T-helper 2 cell treated with Interferon-gamma antibody and Interleukin-4, amounts not matched to agents 5 μg/mL and 100 μg/mL, for 36 hours (primary cell): Measurements from ENCODE around the gene CRIP2.

Source experiments
- DNase-seq: peaks from one replicate; pipeline ENCODE4 v3.0.0; 2021; ENCODE audit warnings: low spot score
- H3K27ac Mint-ChIP-seq: one replicate; pipeline ENCODE4 v1.8.0; 2021; ENCODE audit warnings: mild to moderate bottlenecking, mixed read lengths
- H3K27me3 Mint-ChIP-seq: one replicate; pipeline ENCODE4 v1.8.0; 2021; ENCODE audit warnings: low read depth, mixed read lengths
- H3K36me3 Mint-ChIP-seq: one replicate; pipeline ENCODE4 v1.8.0; 2021; ENCODE audit warnings: low read depth, mixed read lengths
- H3K4me1 Mint-ChIP-seq: one replicate; pipeline ENCODE4 v1.8.0; 2021; ENCODE audit warnings: low read depth, mixed read lengths
- H3K4me3 Mint-ChIP-seq: one replicate; pipeline ENCODE4 v1.8.0; 2022; ENCODE audit warnings: mild to moderate bottlenecking, moderate library complexity, mixed read lengths
- H3K9me3 Mint-ChIP-seq: one replicate; pipeline ENCODE4 v1.8.0; 2021; ENCODE audit warnings: mixed read lengths

CRIP2 gene, protein sequence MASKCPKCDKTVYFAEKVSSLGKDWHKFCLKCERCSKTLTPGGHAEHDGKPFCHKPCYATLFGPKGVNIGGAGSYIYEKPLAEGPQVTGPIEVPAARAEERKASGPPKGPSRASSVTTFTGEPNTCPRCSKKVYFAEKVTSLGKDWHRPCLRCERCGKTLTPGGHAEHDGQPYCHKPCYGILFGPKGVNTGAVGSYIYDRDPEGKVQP

DNA sequence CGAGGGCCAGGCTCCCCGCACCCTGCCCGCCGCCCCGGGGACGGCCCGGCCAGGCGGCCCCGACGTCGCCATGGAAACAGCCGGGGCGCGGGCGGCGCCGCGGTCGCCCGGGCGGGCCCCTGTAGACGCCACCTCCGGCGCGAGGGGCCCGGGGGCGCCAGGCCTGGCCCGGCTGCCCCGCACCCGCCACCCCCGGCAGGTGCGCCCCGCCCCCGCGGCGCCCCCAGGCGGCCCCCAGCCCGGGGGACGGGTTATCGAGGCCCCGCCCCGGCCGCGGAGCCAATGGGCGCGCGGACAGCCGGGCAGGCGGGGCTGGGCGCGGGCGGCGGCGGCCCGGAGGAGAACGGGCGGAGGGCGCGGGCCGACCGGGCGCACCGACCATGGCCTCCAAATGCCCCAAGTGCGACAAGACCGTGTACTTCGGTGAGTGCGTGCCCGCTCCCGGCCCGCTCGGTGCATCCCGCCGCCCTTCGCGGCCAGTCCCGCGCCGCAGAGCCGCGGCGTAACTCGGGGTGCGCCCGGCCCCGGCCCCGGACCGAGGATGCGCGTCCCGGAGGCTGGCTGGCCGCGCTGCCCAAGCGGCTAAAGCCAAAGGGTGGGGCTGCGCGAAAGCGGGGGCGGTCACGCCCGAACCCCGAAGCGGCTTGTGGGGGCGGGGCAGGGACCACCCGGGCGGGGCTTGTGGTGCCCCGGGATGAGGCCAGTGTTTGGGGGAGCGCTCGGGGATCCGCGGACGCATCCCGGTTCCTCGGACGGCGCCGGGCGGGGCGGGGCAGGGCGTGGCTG, at the start of gene CRIP2:
Gene CRIP2 (plus strand): TSS at position 339 of the 786 bp plus-strand sequence. CDS start 42 bp downstream, at position 381.
- peaks cover 2% of the 10 kb centered on the region for H3K4me1 Mint-ChIP-seq
- H3K4me3 Mint-ChIP-seq, result peak within 1 kb of the TSS; percentile 75
- peaks cover 27% of the 10 kb centered on the region for H3K27me3 Mint-ChIP-seq
- DNase-seq, result peak; percentile 49
- H3K36me3 Mint-ChIP-seq, result no peaks in the 10 kb centered on the region
- no peak within 1 kb of the TSS for H3K27ac Mint-ChIP-seq
- H3K9me3 Mint-ChIP-seq, result no peaks in the 10 kb centered on the region

- no peak for DNase-seq
- Mint-ChIP-seq H3K27me3 (no peaks in the 10 kb centered on the region), H3K36me3 (peaks cover 33% of the 10 kb centered on the region), H3K27ac (no peak overlapping the region), H3K4me1 (peaks cover 15% of the 10 kb centered on the region), H3K9me3 (no peaks in the 10 kb centered on the region), H3K4me3 (no peak overlapping the region)
Measured at GRCh38 chr14:105424861-105425260, 49.8 kb upstream of the CRIP2 start.

DNA sequence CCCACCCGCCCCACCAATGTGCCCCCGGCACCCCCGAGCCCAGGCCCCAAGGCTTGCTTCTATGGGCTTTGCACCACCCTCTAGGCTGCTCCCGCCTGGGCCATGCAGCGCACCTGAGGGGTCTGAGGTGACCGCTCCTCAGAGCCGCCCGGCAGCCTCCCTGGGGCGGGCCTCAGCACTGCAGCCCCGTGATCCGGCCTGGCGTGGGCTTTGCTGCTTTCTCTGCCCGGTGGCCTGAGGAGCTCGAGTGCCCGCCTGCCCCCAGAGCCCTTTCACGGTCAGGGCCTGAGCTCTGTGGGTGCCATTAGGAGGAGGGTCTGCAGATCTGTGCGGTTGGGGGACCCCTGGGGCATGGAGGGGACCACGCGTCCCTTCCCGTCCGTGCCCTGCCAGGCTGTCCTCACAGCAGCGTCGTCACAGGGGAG, 48.8 kb upstream of the CRIP2 start:
- Mint-ChIP-seq H3K27ac (no peak overlapping the region), H3K4me3 (no peak overlapping the region), H3K9me3 (no peaks in the 10 kb centered on the region), H3K36me3 (peaks cover 41% of the 10 kb centered on the region), H3K27me3 (no peaks in the 10 kb centered on the region), H3K4me1 (peaks cover 13% of the 10 kb centered on the region)
- DNase-seq, result no peak

GRCh38 chr14:105426416-105427130, 48.0 kb upstream of the CRIP2 start:
- DNase-seq, result no peak
- Mint-ChIP-seq H3K27me3 (no peaks in the 10 kb centered on the region), H3K4me3 (no peak overlapping the region), H3K4me1 (peaks cover 13% of the 10 kb centered on the region), H3K9me3 (no peaks in the 10 kb centered on the region), H3K27ac (no peak overlapping the region), H3K36me3 (peaks cover 44% of the 10 kb centered on the region)

DNA sequence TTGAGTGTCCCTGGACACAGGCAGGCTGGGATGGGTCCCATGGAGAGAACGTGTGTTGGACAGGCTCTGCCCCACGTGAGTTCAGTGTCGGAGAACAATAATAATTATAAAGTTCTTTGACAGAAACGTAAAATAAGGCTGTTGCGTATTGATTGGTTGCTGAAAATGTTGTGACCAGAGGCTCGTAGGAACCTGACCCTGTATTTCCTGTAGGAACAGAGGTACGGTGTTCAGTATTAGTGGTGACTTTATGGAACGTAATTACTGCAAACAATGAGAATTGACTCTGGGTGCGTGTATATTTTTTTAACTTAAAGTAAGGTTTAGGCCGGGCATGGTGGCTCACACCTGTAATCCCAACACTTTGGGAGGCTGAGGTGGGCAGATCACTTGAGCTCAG, 47.2 kb upstream of the CRIP2 start:
- Mint-ChIP-seq H3K27me3 (no peaks in the 10 kb centered on the region), H3K4me3 (no peak overlapping the region), H3K9me3 (no peaks in the 10 kb centered on the region), H3K4me1 (peaks cover 6% of the 10 kb centered on the region), H3K27ac (no peak overlapping the region), H3K36me3 (peaks cover 39% of the 10 kb centered on the region)
- no peak for DNase-seq

DNA sequence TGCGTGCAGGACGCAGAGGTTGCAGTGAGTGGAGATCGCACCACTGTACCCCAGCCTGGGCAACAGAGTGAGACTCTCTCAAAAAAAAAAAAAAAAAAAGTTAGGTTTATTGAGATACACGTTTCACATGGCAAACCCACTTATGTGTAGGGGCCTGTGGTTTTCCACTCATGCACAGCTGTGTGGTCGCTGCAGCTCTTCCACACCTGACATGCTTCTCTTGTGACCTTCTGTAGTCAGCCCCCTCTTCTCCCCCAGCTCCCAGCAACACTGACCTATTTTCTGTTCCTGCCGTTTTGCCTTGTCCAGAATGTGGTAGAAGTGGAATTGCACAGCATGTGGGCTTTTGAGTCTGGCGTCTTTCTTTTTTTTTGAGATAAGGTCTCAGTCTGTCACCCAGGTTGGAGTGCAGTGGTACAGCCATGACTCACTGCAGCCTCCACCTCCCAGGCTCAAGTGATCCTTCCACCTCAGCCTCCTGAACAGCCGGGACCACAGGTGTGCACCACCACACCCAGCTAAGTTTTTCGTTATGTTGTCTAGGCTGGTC, 46.6 kb upstream of the CRIP2 start:
- Mint-ChIP-seq H3K27ac (peak overlapping the region; percentile 20), H3K36me3 (peaks cover 37% of the 10 kb centered on the region), H3K27me3 (no peaks in the 10 kb centered on the region), H3K4me1 (peaks cover 2% of the 10 kb centered on the region), H3K9me3 (no peaks in the 10 kb centered on the region), H3K4me3 (no peak overlapping the region)
- DNase-seq, result no peak

DNA sequence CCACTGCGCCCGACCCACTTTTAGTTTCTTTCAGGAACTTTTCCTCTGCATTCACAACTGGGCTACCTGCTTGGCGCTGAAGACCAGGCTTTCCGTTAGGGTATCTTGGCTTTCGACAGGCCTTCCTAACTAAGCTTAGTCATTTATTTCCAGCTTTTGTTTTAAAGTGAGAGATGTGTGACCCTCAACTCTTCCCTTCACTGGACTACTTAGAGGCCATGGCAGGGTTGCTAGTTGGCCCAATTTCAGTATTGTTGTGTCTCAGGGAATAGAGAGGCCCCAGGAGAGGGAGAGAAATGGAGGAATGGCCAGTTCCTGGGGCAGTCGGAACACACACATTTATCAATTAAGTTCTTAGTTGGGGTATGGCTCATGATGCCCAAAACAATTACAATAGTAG, 44.6 kb upstream of the CRIP2 start:
- Mint-ChIP-seq H3K36me3 (peaks cover 39% of the 10 kb centered on the region), H3K4me3 (no peak overlapping the region), H3K27ac (no peak overlapping the region), H3K4me1 (no peaks in the 10 kb centered on the region), H3K9me3 (no peaks in the 10 kb centered on the region), H3K27me3 (no peaks in the 10 kb centered on the region)
- DNase-seq, result no peak

GRCh38 chr14:105430565-105430964, 44.1 kb upstream of the CRIP2 start:
- H3K4me3 Mint-ChIP-seq, result no peak overlapping the region
- H3K27me3 Mint-ChIP-seq, result no peaks in the 10 kb centered on the region
- H3K36me3 Mint-ChIP-seq, result peaks cover 39% of the 10 kb centered on the region
- no peaks in the 10 kb centered on the region for H3K4me1 Mint-ChIP-seq
- no peak overlapping the region for H3K27ac Mint-ChIP-seq
- DNase-seq, result no peak
- H3K9me3 Mint-ChIP-seq, result no peaks in the 10 kb centered on the region

DNA sequence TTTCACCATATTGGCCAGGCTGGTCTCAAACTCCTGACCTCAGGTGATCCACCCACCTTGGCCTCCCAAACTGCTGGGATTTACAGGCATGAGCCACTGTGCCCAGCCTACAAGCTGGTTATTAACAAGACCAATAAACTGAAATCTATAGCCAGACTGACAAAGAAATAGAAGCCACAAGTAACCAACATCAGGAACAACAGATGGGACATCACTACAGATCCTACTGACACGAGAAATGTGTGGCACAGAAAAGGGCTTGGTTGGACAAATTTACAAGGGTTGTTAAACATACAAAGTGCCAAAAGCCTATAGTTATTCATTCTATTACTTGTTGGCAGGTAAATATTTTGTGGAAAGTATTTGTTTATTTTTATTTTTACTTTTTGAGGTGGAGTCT, 43.4 kb upstream of the CRIP2 start:
- no peaks in the 10 kb centered on the region for H3K4me1 Mint-ChIP-seq
- peaks cover 42% of the 10 kb centered on the region for H3K36me3 Mint-ChIP-seq
- no peak overlapping the region for H3K27ac Mint-ChIP-seq
- H3K9me3 Mint-ChIP-seq, result no peaks in the 10 kb centered on the region
- no peak for DNase-seq
- no peaks in the 10 kb centered on the region for H3K27me3 Mint-ChIP-seq
- no peak overlapping the region for H3K4me3 Mint-ChIP-seq

DNA sequence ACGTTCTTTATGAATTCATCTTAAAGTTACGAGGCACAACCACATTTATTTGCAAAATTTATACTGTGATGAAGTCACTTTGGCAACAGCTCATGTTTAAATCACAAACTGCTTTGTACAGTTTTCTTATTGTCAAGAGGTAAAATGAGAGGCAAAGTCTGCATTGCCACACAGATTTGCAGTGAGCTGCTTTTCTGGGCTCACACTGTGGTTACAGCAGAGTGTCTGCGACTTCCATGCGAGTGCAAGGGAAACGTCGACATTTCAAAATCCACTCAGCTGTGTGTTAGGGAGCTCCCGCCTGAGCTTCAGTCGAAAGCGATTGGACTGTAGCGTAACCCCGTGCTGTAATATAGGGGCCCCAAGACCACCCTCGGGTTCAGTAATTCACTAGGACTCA, 42.0 kb upstream of the CRIP2 start:
- Mint-ChIP-seq H3K4me1 (no peaks in the 10 kb centered on the region), H3K27ac (no peak overlapping the region), H3K9me3 (no peaks in the 10 kb centered on the region), H3K4me3 (no peak overlapping the region), H3K27me3 (no peaks in the 10 kb centered on the region), H3K36me3 (peaks cover 33% of the 10 kb centered on the region)
- DNase-seq, result no peak

DNA sequence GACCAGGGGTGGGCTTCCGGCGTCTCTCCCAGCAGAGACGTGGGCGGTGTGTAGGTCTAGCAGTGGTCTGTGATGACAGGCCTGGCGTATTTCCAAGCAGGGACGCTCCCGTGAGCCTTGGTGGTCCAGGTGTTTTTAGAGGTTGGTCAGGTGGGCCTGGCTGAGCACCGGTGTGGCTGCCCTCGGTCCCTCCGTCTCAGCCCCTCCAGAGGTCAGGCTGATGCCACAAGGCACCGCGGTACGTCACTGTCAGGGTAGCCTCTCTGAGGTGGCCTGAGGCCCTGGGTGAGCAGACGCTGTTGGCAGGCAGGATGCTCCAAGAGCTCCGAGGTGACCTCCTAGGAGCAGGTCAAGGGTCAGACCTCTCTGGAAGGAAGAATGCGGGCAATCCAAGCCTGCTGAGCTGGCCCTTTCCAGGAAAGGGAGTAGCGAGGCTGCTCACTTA, 41.4 kb upstream of the CRIP2 start:
- H3K27me3 Mint-ChIP-seq, result no peaks in the 10 kb centered on the region
- H3K4me1 Mint-ChIP-seq, result no peaks in the 10 kb centered on the region
- H3K27ac Mint-ChIP-seq, result no peak overlapping the region
- H3K9me3 Mint-ChIP-seq, result no peaks in the 10 kb centered on the region
- no peak for DNase-seq
- no peak overlapping the region for H3K4me3 Mint-ChIP-seq
- H3K36me3 Mint-ChIP-seq, result peaks cover 31% of the 10 kb centered on the region

DNA sequence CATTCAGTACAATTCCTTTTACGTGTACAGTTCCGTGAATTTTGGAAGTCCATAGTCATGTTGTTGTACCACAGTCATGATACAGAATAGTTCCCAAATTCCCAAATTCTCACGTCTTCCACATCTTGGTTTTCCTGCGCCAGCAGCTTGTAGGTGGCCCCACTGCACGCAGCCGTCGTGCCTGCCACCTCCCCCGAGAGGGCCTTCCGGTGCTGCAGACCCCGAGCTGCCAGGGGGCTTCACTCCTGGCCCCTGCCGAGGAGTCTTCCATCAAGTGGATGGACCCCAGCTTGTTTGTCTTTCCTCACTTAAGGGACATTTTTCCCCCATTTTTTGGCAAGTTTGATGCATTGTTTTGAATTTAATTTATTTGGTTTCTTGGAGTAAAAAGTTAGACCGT, 38.2 kb upstream of the CRIP2 start:
- Mint-ChIP-seq H3K4me3 (no peak overlapping the region), H3K27ac (no peak overlapping the region), H3K36me3 (peaks cover 9% of the 10 kb centered on the region), H3K27me3 (no peaks in the 10 kb centered on the region), H3K4me1 (no peaks in the 10 kb centered on the region), H3K9me3 (no peaks in the 10 kb centered on the region)
- DNase-seq, result no peak

DNA sequence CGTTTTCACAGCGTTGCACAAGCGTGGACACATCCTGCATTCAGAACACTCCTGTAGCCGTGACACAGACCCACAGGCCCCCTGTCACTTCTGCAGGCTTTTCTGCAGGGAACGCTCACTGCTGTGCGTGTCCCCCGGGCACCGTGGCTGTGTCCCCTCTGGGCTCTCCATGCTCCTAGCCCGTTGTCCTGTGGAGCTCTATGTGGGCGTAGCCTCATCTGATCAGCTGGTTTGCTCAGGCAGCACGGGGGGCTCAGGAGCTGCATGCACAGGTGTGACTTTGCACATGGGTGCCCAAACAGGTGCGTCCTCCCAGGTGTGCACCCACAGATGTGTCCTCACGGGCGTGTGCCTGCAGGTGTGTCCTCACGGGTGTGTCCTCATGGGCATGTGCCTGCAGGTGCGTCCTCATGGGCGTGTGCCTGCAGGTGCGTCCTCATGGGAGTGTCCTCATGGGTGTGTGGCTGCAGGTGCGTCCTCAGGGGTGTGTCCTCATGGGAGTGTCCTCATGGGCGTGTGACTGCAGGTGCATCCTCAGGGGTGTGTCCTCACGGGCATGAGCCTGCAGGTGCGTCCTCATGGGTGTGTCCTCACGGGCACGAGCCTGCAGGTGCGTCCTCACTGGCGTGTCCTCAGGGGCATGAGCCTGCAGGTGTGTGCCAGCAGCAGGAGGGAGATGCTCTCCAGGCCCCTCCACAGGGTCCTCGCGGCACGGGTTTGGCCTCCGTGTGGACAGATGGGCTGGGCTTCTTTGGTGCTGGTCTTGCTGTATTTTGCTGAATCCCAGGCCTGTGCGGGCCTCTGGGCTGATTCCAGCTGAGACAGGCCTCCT, 37.5 kb upstream of the CRIP2 start:
- Mint-ChIP-seq H3K27me3 (no peaks in the 10 kb centered on the region), H3K36me3 (peaks cover 12% of the 10 kb centered on the region), H3K27ac (no peak overlapping the region), H3K9me3 (no peaks in the 10 kb centered on the region), H3K4me3 (no peak overlapping the region), H3K4me1 (no peaks in the 10 kb centered on the region)
- no peak for DNase-seq
